Prostate gland (tissue), 2 donors: ENCODE measurements around the gene RAB20. TPM values are rescaled to one million over a fixed set of nuclear protein-coding genes. Genes with fewer than 3 reads are reported as not detected.

Source experiments
- DNase-seq: peaks from one replicate; pipeline ENCODE4 v3.0.0-alpha.2; 2019; ENCODE audit warnings: low spot score
- H3K27ac ChIP-seq, 2 donors: fragments of 200-600 bp; sonication (generic); 2 replicates each; pipeline ENCODE4 v1.5.1; 2017 to 2019
- H3K27me3 ChIP-seq: fragments of 200-600 bp; sonication (generic); replicated peaks from 2 replicates; pipeline ENCODE4 v1.5.1; 2019; ENCODE audit not compliant: insufficient read depth
- H3K36me3 ChIP-seq, 2 donors: fragments of 200-600 bp; sonication (generic); 1 replicate in 1 of 2; 2 replicates in 1 of 2; pipeline versions ENCODE4 v1.5.1 to v1.8.1; 2017 to 2019
- H3K4me1 ChIP-seq: fragments of 200-600 bp; sonication (generic); replicated peaks from 2 replicates; pipeline ENCODE4 v1.5.1; 2019
- H3K4me3 ChIP-seq, 2 donors: fragments of 200-600 bp; sonication (generic); 2 replicates each; pipeline ENCODE4 v1.5.1; 2017 to 2019
- H3K9me3 ChIP-seq: fragments of 200-600 bp; sonication (generic); 2 replicates; pipeline ENCODE4 v1.5.1; 2017
- CTCF ChIP-seq, 4 experiments: fragments of 200-600 bp in 2 of 4; fragments of 450-650 bp in 2 of 4; sonication (generic) in 2 of 4; IDR thresholded peaks; 1 replicate in 3 of 4; 2 replicates in 1 of 4; pipeline ENCODE4 v1.5.1; 2016 to 2019; ENCODE audit warnings: antibody characterized with exemption in 4 of 4, mild to moderate bottlenecking in 2 of 4, moderate library complexity in 2 of 4
- POLR2A ChIP-seq: fragments of 450-650 bp; IDR thresholded peaks from one replicate; pipeline ENCODE4 v1.6.1; 2016; ENCODE audit warnings: antibody characterized with exemption, mild to moderate bottlenecking
- POLR2AphosphoS5 ChIP-seq: sonication (generic); formaldehyde crosslinking; IDR thresholded peaks from one replicate; pipeline ENCODE4 v1.6.1; 2017; ENCODE audit warnings: antibody characterized with exemption
- WGBS: methylation state at CpG from one replicate; pipeline ENCODE4 v1.1.5; 2018; 5-methylcytosine and 5-hydroxymethylcytosine counted together
- intact Hi-C: fragments of 100-400 bp; cut with DNase I; formaldehyde crosslinking; loops from one replicate; pipeline ENCODE4 v1.14.2; 2022
- total RNA-seq, 2 donors: library from RNA; depleted of rRNA; stranded (reverse); fragments of >200 nt; gene quantifications; one replicate each; pipeline ENCODE4 v1.1.0, GENCODE V29; 2016

RAB20 gene
- total RNA-seq, 2 donors from 2014 or later: 24.0 to 42.1 TPM

GRCh38 chr13:110582421-110582954, 21.0 kb upstream of the RAB20 start:
- no peaks in the 10 kb centered on the region for H3K4me1 ChIP-seq
- WGBS: 94% methylated on average over 13 of the region's 13 CpGs
- intact Hi-C loops: no loop called here
- TF ChIP-seq POLR2A (no peak), CTCF (IDR thresholded peaks at IDR 0.05) (no peak), POLR2AphosphoS5 (no peak)
- H3K4me3 ChIP-seq: no peak overlapping the region
- H3K27ac ChIP-seq: no peak overlapping the region
- no peaks in the 10 kb centered on the region for H3K9me3 ChIP-seq
- H3K36me3 ChIP-seq: no peaks in the 10 kb centered on the region
- H3K27me3 ChIP-seq: no peaks in the 10 kb centered on the region
- no peak for DNase-seq

DNA sequence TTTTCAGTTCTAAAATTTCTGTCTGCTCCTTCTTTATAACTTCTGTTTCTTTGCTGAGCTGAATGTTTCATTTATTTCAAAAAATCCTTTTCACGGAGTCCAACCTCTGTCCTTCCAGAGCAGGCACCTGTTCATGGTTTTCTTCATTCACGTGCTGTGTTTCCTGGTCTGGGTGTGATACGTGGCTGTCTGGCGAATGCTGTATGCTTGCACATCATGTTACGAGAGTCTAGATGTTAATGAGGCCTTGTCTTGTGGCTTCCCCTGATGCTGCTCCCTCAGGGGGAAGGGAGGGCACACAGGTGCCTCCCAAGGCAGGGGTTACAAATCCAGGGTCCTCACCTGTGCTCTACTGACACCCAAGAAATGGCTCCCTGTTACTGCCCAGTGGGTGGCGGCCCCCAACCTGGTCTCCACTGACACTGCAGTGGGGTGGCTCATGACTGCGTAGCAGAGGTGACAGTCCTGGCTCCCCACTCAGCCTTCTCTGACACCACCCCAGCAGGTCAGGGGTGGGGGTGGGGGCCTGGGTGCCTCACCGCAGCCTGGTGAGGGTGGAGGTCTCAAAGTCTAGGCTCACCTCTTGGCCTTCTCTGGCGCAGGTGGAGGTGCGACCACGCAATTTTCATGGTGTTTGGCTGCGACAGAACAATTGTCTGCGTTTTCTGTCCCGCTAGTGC, 20.1 kb upstream of the RAB20 start:
- DNase-seq: no peak
- no peak overlapping the region for H3K27ac ChIP-seq
- H3K27me3 ChIP-seq: no peaks in the 10 kb centered on the region
- intact Hi-C loops: no loop called here
- H3K4me3 ChIP-seq: no peak overlapping the region
- no peaks in the 10 kb centered on the region for H3K4me1 ChIP-seq
- 91% methylated on average over 14 of the region's 14 CpGs for WGBS
- H3K36me3 ChIP-seq: no peaks in the 10 kb centered on the region
- TF ChIP-seq POLR2A (no peak), CTCF (IDR thresholded peaks at IDR 0.05) (no peak), POLR2AphosphoS5 (no peak)
- no peaks in the 10 kb centered on the region for H3K9me3 ChIP-seq

- DNase-seq: no peak
- H3K4me1 ChIP-seq: no peaks in the 10 kb centered on the region
- H3K27ac ChIP-seq: no peak overlapping the region
- 63% methylated on average over 2 of the region's 2 CpGs for WGBS
- TF ChIP-seq CTCF (IDR thresholded peaks at IDR 0.05) (no peak), POLR2A (no peak), POLR2AphosphoS5 (no peak)
- H3K27me3 ChIP-seq: no peaks in the 10 kb centered on the region
- H3K4me3 ChIP-seq: no peak overlapping the region
- no peaks in the 10 kb centered on the region for H3K9me3 ChIP-seq
- no peaks in the 10 kb centered on the region for H3K36me3 ChIP-seq
- intact Hi-C loops: no loop called here
These were observed 19.3 kb upstream of the RAB20 start for GRCh38 chr13:110580800-110581199.

GRCh38 chr13:110578363-110578762, 16.8 kb upstream of the RAB20 start:
- intact Hi-C loops: no loop called here
- TF ChIP-seq CTCF (IDR thresholded peaks at IDR 0.05): no peak
- no peak for TF ChIP-seq POLR2AphosphoS5
- no peak for TF ChIP-seq POLR2A

More at GRCh38 chr13:110578363-110578762, 16.8 kb upstream of the RAB20 start:
- no peak for DNase-seq
- Histone ChIP-seq H3K27me3 (no peaks in the 10 kb centered on the region), H3K4me3 (no peak overlapping the region), H3K9me3 (no peaks in the 10 kb centered on the region), H3K27ac (no peak overlapping the region), H3K4me1 (no peaks in the 10 kb centered on the region), H3K36me3 (no peaks in the 10 kb centered on the region)
- 73% methylated on average over 10 of the region's 10 CpGs for WGBS
